Liver (tissue), 9 donors: ENCODE data around the gene C1orf94. TPM values are rescaled to one million over a fixed set of nuclear protein-coding genes. Genes with fewer than 3 reads are reported as not detected.

Experiments used
- DNase-seq: peaks from one replicate; pipeline ENCODE4 v3.0.0-alpha.2; 2017; ENCODE audit warnings: low spot score
- H3K27ac ChIP-seq, 2 donors: one replicate each; pipeline ENCODE4 v1.7.0; 2013; ENCODE audit warnings: inconsistent platforms in 2 of 2, low read length in 2 of 2, control low read depth in 1 of 2, low read depth in 1 of 2, mild to moderate bottlenecking in 1 of 2
- H3K27me3 ChIP-seq, 4 donors: one replicate each; pipeline versions ENCODE4 v1.6.1 to v1.7.0; 2013; ENCODE audit warnings: low read length in 3 of 4, inconsistent platforms in 1 of 4, mild to moderate bottlenecking in 1 of 4, moderate library complexity in 1 of 4; ENCODE audit not compliant: control insufficient read depth in 4 of 4, insufficient read depth in 4 of 4
- H3K36me3 ChIP-seq, 4 donors: one replicate each; pipeline versions ENCODE4 v1.6.1 to v1.7.0; 2013; ENCODE audit warnings: low read length in 3 of 4, mild to moderate bottlenecking in 3 of 4, low read depth in 1 of 4, moderate library complexity in 1 of 4; ENCODE audit not compliant: control insufficient read depth in 4 of 4, insufficient read depth in 3 of 4
- H3K4me1 ChIP-seq, 4 donors: one replicate each; pipeline versions ENCODE4 v1.6.1 to v1.7.0; 2013; ENCODE audit warnings: low read length in 3 of 4, mild to moderate bottlenecking in 3 of 4, moderate library complexity in 1 of 4; ENCODE audit not compliant: control insufficient read depth in 4 of 4, insufficient read depth in 4 of 4
- H3K4me3 ChIP-seq, 3 donors: one replicate each; pipeline versions ENCODE4 v1.6.1 to v1.7.0; 2013; ENCODE audit warnings: low read length in 3 of 3, control low read depth in 1 of 3, low read depth in 1 of 3, mild to moderate bottlenecking in 1 of 3
- H3K9ac ChIP-seq, 2 donors: one replicate each; pipeline ENCODE4 v1.7.0; 2013; ENCODE audit warnings: low read length in 2 of 2, mild to moderate bottlenecking in 2 of 2, moderate library complexity in 2 of 2, control low read depth in 1 of 2, low read depth in 1 of 2
- H3K9me3 ChIP-seq, 4 donors: one replicate each; pipeline versions ENCODE4 v1.6.1 to v1.7.0; 2013; ENCODE audit warnings: low read length in 3 of 4; ENCODE audit not compliant: control insufficient read depth in 4 of 4
- CTCF ChIP-seq: fragments of 150-350 bp; IDR thresholded peaks from 2 replicates; pipeline ENCODE4 v1.5.1; 2017; ENCODE audit warnings: improper control_type of control experiment, low read depth, low read length; ENCODE audit not compliant: missing input control
- EGR1 ChIP-seq, 2 donors: IDR thresholded peaks; 2 replicates each; pipeline ENCODE4 v1.6.1; 2016 to 2018; ENCODE audit warnings: antibody characterized with exemption in 2 of 2, low read depth in 2 of 2
- FOXA1 ChIP-seq: IDR thresholded peaks from 2 replicates; pipeline ENCODE4 v1.6.1; 2016; ENCODE audit warnings: antibody characterized with exemption
- GABPA ChIP-seq, 2 donors: IDR thresholded peaks in 1 of 2; conservative IDR thresholded peaks in 1 of 2; 2 replicates each; pipeline ENCODE4 v1.6.1; 2016; ENCODE audit warnings: antibody characterized with exemption in 2 of 2, mild to moderate bottlenecking in 1 of 2, moderate library complexity in 1 of 2
- HNF4G ChIP-seq: IDR thresholded peaks from 2 replicates; pipeline ENCODE4 v1.6.1; 2016; ENCODE audit warnings: antibody characterized with exemption
- NR2F2 ChIP-seq: IDR thresholded peaks from 2 replicates; pipeline ENCODE4 v1.6.1; 2016; ENCODE audit warnings: antibody characterized with exemption
- RAD21 ChIP-seq, 2 donors: IDR thresholded peaks; 2 replicates each; pipeline ENCODE4 v1.6.1; 2016; ENCODE audit warnings: antibody characterized with exemption in 2 of 2, mild to moderate bottlenecking in 2 of 2
- REST ChIP-seq: IDR thresholded peaks from 2 replicates; pipeline ENCODE4 v1.6.1; 2016; ENCODE audit warnings: antibody characterized with exemption, mild to moderate bottlenecking
- ZBTB33 ChIP-seq: IDR thresholded peaks from 2 replicates; pipeline ENCODE4 v1.6.1; 2016; ENCODE audit warnings: antibody characterized with exemption
- WGBS: extraction: QIAGEN DNeasy Blood & Tissue Kit; methylation state at CpG from one replicate; pipeline ENCODE4 v1.1.7; 2013; 5-methylcytosine and 5-hydroxymethylcytosine counted together
- polyA plus RNA-seq, 2 donors: library from polyadenylated mRNA; stranded (reverse) in 1 of 2; unstranded in 1 of 2; fragments of 200-250 nt in 1 of 2; fragments of >200 nt in 1 of 2; fragmentation: Nextera tagmentation in 1 of 2; extraction: Ambion mirVana in 1 of 2; gene quantifications; one replicate each; pipeline versions ENCODE4 v1.2.1 to v1.2.3, GENCODE V29; 2013 to 2015
- total RNA-seq, 2 donors: library from RNA; depleted of rRNA; stranded (reverse); fragments of >200 nt; gene quantifications; one replicate each; pipeline ENCODE4 v1.2.3, GENCODE V29; 2014
- TF ChIP-seq, protein P1 (sequence below): IDR thresholded peaks from 2 replicates; pipeline ENCODE4 v1.6.1; 2016; ENCODE audit warnings: antibody characterized with exemption
- TF ChIP-seq, protein P2 (sequence below): IDR thresholded peaks from 2 replicates; pipeline ENCODE4 v1.6.1; 2016; ENCODE audit warnings: antibody characterized with exemption
- donor health status: healthy.
- donor health status: healthy.
- donor health status: healthy.
- donor health status: healthy.
- donor health status: healthy.

The C1orf94 gene
- total and polyA plus RNA-seq, 4 donors: not detected

DNA sequence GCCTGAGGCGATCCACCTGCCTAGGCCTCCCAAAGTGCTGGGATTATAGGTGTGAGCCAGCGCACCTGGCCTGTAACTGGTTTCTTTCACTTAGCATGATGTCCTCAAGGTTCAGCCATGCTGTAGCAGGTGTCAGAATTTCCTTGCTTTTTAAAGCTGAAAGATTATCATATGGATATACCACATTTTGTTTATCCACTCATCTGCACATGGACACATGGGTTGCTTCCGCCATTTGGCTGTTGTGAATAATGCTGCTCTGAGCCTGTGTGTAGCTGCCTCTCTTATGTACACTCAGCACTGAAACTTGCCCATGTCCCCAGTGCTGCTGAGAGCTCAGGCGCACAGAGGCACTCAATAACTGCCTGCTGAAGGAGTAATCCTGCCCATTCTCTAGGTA lies 23.5 kb upstream of the C1orf94 start:
- H3K9ac ChIP-seq: no peak overlapping the region
- WGBS: 93% methylated on average over 4 of the region's 4 CpGs
- H3K4me1 ChIP-seq: no peaks in the 10 kb centered on the region
- DNase-seq: no peak
- no peaks in the 10 kb centered on the region for H3K36me3 ChIP-seq
- H3K4me3 ChIP-seq: no peak overlapping the region
- no peak for TF ChIP-seq REST
- no peak for TF ChIP-seq FOXA1
- no peak for TF ChIP-seq NR2F2
- TF ChIP-seq EGR1 (IDR thresholded peaks at IDR 0.05; ENCODE audit: low read depth in 2 of 2): no peak
- no peaks in the 10 kb centered on the region for H3K9me3 ChIP-seq
- H3K27ac ChIP-seq: no peak overlapping the region
- H3K27me3 ChIP-seq: no peaks in the 10 kb centered on the region

DNA sequence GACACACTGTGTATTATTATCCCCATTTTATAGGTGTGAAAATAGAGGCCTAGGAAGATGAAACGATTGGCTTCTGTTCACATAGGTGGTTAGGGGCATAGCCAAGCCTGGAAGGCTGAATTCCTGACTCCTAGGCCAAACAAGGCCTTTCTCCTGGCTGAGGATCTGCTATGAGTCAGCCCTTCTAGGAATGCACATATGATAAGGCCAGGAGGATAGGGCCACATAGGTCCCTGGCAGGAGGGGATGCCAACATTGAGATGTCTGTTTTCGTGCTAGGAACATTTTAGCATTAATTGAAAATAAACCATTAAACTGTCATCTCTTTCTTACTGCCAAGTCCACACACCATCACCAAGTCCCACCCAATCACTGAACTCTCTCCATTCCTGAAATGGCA lies 20.8 kb upstream of the C1orf94 start:
- peaks cover 0 to 4% (median 0%) of the 10 kb centered on the region in 4 donors for H3K9me3 ChIP-seq
- peaks cover 0 to under 1% (median 0%) of the 10 kb centered on the region in 4 donors for H3K27me3 ChIP-seq
- H3K9ac ChIP-seq: no peak overlapping the region
- no peaks in the 10 kb centered on the region for H3K36me3 ChIP-seq
- DNase-seq: no peak
- no peaks in the 10 kb centered on the region for H3K4me1 ChIP-seq
- WGBS: 67% methylated on average over 2 of the region's 2 CpGs
- TF ChIP-seq, protein P1, sequence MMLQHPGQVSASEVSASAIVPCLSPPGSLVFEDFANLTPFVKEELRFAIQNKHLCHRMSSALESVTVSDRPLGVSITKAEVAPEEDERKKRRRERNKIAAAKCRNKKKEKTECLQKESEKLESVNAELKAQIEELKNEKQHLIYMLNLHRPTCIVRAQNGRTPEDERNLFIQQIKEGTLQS: no peak
- TF ChIP-seq ZBTB33: no peak
- TF ChIP-seq RAD21 (IDR thresholded peaks at IDR 0.05): no peak
- TF ChIP-seq, protein P2, sequence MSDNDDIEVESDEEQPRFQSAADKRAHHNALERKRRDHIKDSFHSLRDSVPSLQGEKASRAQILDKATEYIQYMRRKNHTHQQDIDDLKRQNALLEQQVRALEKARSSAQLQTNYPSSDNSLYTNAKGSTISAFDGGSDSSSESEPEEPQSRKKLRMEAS: no peak
- TF ChIP-seq HNF4G: no peak
- TF ChIP-seq CTCF: no peak
- TF ChIP-seq EGR1 (IDR thresholded peaks at IDR 0.05; ENCODE audit: low read depth in 2 of 2): no peak
- no peak for TF ChIP-seq GABPA (IDR thresholded peaks at IDR 0.05 in 1 of 2, conservative IDR thresholded peaks at IDR 0.05 in 1 of 2)
- no peak for TF ChIP-seq NR2F2
- no peak overlapping the region for H3K27ac ChIP-seq
- H3K4me3 ChIP-seq: no peak overlapping the region
